Peyer's patch (tissue), 4 donors: ENCODE measurements around the gene PHACTR3. TPM values are rescaled to one million over a fixed set of nuclear protein-coding genes. Genes with fewer than 3 reads are reported as not detected.
"Not testable (repeated sequence)": the region's sequence is repeated elsewhere in the genome, so short reads cannot be mapped to it uniquely, and the experiment has no call there.

Source experiments
- DNase-seq, 3 donors: peaks; one replicate each; pipeline ENCODE4 v3.0.0-alpha.2; 2017 to 2019
- H3K27ac ChIP-seq, 4 donors: fragments of 200-600 bp; sonication (generic); one replicate each; pipeline ENCODE4 v1.5.1; 2016 to 2019
- H3K27me3 ChIP-seq, 2 donors: fragments of 200-600 bp; sonication (generic); one replicate each; pipeline ENCODE4 v1.5.1; 2019
- H3K36me3 ChIP-seq, 3 donors: fragments of 200-600 bp; sonication (generic); one replicate each; pipeline ENCODE4 v1.5.1; 2016 to 2019
- H3K4me1 ChIP-seq, 4 donors: fragments of 200-600 bp; sonication (generic); one replicate each; pipeline ENCODE4 v1.5.1; 2016 to 2019
- H3K4me3 ChIP-seq, 4 donors: fragments of 200-600 bp; sonication (generic); 1 replicate in 3 of 4; 2 replicates in 1 of 4; pipeline ENCODE4 v1.5.1; 2016 to 2019; ENCODE audit warnings: mild to moderate bottlenecking in 1 of 4
- H3K9me3 ChIP-seq, 4 donors: fragments of 200-600 bp; sonication (generic); one replicate each; pipeline ENCODE4 v1.5.1; 2016 to 2019; ENCODE audit warnings: mild to moderate bottlenecking in 1 of 4
- CTCF ChIP-seq, 6 experiments: fragments of 450-650 bp in 4 of 6; fragments of 200-600 bp in 2 of 6; sonication (generic) in 1 of 6; IDR thresholded peaks; one replicate each; pipeline ENCODE4 v1.5.1; 2017 to 2019; ENCODE audit warnings: antibody characterized with exemption in 6 of 6, mild to moderate bottlenecking in 3 of 6, moderate library complexity in 1 of 6
- POLR2A ChIP-seq, 2 donors: fragments of 450-650 bp; IDR thresholded peaks; one replicate each; pipeline ENCODE4 v1.5.1; 2017; ENCODE audit warnings: antibody characterized with exemption in 2 of 2, mild to moderate bottlenecking in 2 of 2, moderate library complexity in 2 of 2
- total RNA-seq, 4 donors: library from RNA; depleted of rRNA; stranded (reverse); fragments of >200 nt; gene quantifications; one replicate each; pipeline ENCODE4 v1.1.0, GENCODE V29; 2016

The PHACTR3 gene
- total RNA-seq, 4 donors from 2014 or later: 14.9 to 31.5 (median 22.9) TPM

GRCh38 chr20:59613861-59614260 lies 9.5 kb downstream of the PHACTR3 start:
- TF ChIP-seq CTCF (IDR thresholded peaks at IDR 0.05) (no peak), POLR2A (IDR thresholded peaks at IDR 0.05) (no peak)
- DNase-seq: no peak
- H3K4me1 ChIP-seq: no peaks in the 10 kb centered on the region
- no peaks in the 10 kb centered on the region for H3K27me3 ChIP-seq
- no peak overlapping the region for H3K27ac ChIP-seq
- H3K36me3 ChIP-seq: no peaks in the 10 kb centered on the region
- no peak overlapping the region for H3K4me3 ChIP-seq
- H3K9me3 ChIP-seq: no peaks in the 10 kb centered on the region

- no peak for DNase-seq
- no peak for TF ChIP-seq CTCF (IDR thresholded peaks at IDR 0.05)
- no peak for TF ChIP-seq POLR2A (IDR thresholded peaks at IDR 0.05)
- no peaks in the 10 kb centered on the region for H3K9me3 ChIP-seq
- H3K36me3 ChIP-seq: no peaks in the 10 kb centered on the region
- no peak overlapping the region for H3K27ac ChIP-seq
- no peaks in the 10 kb centered on the region for H3K4me1 ChIP-seq
- H3K27me3 ChIP-seq: no peaks in the 10 kb centered on the region
- H3K4me3 ChIP-seq: no peak overlapping the region
Measured at GRCh38 chr20:59614714-59615113, 10.4 kb downstream of the PHACTR3 start.

- no peaks in the 10 kb centered on the region for H3K4me1 ChIP-seq
- no peak overlapping the region for H3K27ac ChIP-seq
- H3K27me3 ChIP-seq: no peaks in the 10 kb centered on the region
- H3K4me3 ChIP-seq: no peak overlapping the region
- no peaks in the 10 kb centered on the region for H3K9me3 ChIP-seq
- TF ChIP-seq CTCF (IDR thresholded peaks at IDR 0.05): no peak
- no peak for TF ChIP-seq POLR2A (IDR thresholded peaks at IDR 0.05)
- H3K36me3 ChIP-seq: no peaks in the 10 kb centered on the region
- DNase-seq: no peak
Measured at GRCh38 chr20:59616306-59616705, 12.0 kb downstream of the PHACTR3 start.

GRCh38 chr20:59617221-59617620 lies 12.9 kb downstream of the PHACTR3 start:
- Histone ChIP-seq H3K4me3 (no peak overlapping the region), H3K9me3 (no peaks in the 10 kb centered on the region), H3K27ac (no peak overlapping the region), H3K27me3 (no peaks in the 10 kb centered on the region), H3K4me1 (no peaks in the 10 kb centered on the region), H3K36me3 (no peaks in the 10 kb centered on the region)
- TF ChIP-seq CTCF (IDR thresholded peaks at IDR 0.05) (no peak), POLR2A (IDR thresholded peaks at IDR 0.05) (no peak)
- DNase-seq: no peak

GRCh38 chr20:59618131-59618530 lies 13.8 kb downstream of the PHACTR3 start:
- Histone ChIP-seq H3K27me3 (no peaks in the 10 kb centered on the region), H3K36me3 (no peaks in the 10 kb centered on the region), H3K4me1 (no peaks in the 10 kb centered on the region), H3K4me3 (no peak overlapping the region), H3K27ac (no peak overlapping the region), H3K9me3 (no peaks in the 10 kb centered on the region)
- DNase-seq: no peak
- TF ChIP-seq POLR2A (IDR thresholded peaks at IDR 0.05) (no peak), CTCF (IDR thresholded peaks at IDR 0.05) (no peak)

GRCh38 chr20:59618585-59618984 lies 14.2 kb downstream of the PHACTR3 start:
- not testable (repeated sequence) for DNase-seq, H3K4me3 ChIP-seq, H3K4me1 ChIP-seq, H3K27ac ChIP-seq, H3K9me3 ChIP-seq, H3K27me3 ChIP-seq, H3K36me3 ChIP-seq
